Myocyte (in vitro differentiated cells): ENCODE results near the gene ACAN. TPM values are rescaled to one million over a fixed set of nuclear protein-coding genes. Genes with fewer than 3 reads are reported as not detected.

Experiments used
- DNase-seq: peaks from one replicate; pipeline ENCODE4 v3.0.0-alpha.2; 2012; ENCODE audit warnings: low read depth
- total RNA-seq: library from RNA; depleted of rRNA; stranded (reverse); fragments of >200 nt; gene quantifications from 2 replicates; pipeline ENCODE4 v1.2.3, GENCODE V29; 2014

The ACAN gene
- total RNA-seq, 1 donor from 2014 or later: 0.08 TPM

GRCh38 chr15:88900982-88901418, 97.8 kb downstream of the ACAN start:
- no peak for DNase-seq

GRCh38 chr15:88901508-88902220, 98.4 kb downstream of the ACAN start:
- no peak for DNase-seq

GRCh38 chr15:88902221-88902835, 99.1 kb downstream of the ACAN start:
- DNase-seq: no peak

DNA sequence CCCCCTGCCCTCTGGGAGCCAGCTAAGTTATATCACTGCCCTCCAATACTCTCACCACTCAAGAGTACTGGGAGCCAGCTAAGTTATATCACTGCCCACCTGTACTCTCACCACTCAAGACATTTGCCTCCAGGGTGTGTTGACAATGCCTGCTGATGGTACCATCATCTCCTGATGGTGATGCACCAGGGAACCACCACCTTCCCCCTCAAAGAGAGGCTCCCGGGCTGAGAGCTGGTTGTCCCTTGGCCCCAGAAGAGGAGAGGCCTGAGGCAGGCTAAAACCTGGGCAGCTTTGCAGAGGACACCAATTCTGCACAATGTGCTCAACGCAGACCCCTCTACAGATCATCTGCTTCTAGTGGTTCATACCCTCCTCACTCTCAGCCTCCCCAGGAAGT, 99.6 kb downstream of the ACAN start:
- DNase-seq: no peak

- no peak for DNase-seq
Observed at GRCh38 chr15:88904257-88904623, 101.0 kb downstream of the ACAN start.

DNA sequence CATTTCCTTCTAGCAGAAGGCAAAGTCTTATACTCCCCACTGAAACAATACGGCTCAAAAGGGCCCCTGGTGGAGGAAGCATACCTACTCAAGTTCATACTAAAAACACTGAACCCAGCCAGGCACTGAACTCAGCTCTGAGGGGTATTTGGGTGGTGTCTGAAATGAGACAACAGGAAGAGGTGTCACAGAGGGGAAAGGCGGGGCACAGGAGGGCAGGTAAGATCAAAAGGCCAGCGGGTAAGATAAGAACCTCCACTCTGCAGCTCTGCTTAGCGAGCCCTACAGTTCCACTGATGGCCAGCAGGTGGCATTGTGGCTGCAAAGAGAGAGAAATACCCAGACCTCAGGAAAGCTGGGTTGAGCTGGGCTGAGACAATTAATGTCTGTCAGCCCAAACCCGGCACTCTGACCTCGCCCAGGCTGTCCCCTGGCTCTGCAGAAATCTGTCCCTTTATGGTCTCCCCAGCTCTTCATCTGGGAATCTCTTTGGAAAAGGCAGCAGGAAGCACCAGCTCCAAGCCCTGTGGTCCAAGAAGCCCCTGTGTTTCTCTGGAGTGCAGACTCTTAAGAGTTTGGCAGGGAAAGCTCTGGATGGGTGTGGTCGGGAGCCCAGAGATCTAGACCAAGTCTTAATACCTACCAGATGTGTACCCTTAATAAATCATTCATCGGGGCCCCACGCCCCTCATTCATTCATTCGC, 101.5 kb downstream of the ACAN start:
- DNase-seq: peak; percentile 86

DNA sequence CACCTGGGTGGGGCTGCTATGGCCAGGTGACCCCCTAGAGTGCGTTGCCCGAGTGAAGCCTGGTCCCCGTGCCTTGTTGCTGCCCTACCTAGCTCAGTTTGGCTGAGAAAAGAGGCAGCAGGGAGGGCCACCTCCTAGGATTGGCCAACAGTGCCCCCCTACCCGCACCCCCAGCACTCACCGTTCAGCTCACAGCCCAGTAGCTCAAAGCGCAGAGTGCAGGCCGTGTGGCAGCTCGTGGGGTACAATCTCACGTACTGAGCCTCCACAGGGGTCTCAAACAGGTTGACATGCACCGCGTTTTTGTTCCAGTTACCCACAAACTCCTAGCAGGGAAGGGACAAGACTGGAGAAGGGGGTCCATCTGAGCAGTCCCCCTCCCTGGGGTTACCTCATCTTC, 102.3 kb downstream of the ACAN start:
- DNase-seq: no peak

DNA sequence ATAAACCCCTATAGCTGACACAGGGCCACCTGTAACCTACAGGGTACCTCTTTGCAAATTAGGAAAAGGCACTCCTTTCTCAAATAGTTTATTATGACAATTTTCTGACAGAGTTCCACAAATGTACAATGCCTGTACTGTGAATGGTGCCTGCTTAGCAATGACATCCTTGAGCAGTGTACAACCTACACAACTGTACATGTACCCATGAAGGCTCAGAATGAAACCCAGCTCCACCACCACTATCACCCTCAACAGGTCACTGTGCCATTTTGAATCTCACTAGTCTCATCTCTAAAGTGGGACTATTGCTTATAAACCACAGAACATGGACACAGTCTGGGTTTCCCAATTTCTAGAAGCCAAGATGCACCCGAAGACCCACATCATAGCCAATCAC, 102.9 kb downstream of the ACAN start:
- no peak for DNase-seq

DNA sequence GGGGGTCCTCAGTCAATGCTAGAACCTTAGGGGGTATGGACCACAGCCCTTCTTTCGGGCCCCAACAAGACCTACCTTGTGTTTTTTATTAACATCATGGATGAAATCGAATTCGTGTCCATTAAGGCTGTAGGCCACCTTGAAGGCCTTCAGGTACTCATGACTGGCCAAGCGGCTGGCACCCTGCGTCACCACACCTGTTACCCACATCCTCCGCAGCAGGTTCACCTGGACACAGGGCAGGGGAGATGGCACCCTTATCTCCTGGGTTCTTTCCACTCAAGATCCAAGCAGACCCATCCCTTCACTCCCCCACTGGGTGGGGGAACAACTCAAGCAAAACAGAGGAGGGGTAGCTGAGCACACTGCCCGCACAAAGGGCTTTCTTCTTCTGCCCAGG, 103.3 kb downstream of the ACAN start:
- DNase-seq: no peak

- DNase-seq: no peak
Observed at GRCh38 chr15:88907111-88907510, 103.9 kb downstream of the ACAN start.

DNA sequence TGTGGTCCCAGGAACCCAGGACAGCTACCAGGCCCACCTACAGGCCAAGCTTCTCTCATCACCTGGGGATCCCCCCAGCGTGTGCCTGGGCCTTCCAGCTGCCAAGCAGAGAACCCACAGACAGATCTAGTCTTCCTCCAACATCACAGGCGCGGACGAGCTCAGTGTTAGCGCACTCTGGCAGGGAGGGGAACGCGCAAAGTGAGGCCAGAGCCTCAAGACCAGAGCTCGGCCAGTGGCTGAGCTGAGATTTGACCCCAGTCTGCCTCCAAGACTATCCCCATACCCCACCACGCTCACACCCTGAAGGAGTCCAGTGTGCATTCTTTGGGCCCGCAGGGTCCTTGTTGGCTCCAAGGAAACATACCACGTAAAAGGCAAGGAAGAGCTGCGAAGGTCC, 104.9 kb downstream of the ACAN start:
- DNase-seq: no peak

- peak; percentile 41 for DNase-seq
Observed at GRCh38 chr15:88908697-88909621, 105.7 kb downstream of the ACAN start.

- DNase-seq: peak; percentile 24
Observed at GRCh38 chr15:88909956-88910831, 107.0 kb downstream of the ACAN start.

- DNase-seq: peak; percentile 80
Observed at GRCh38 chr15:88911766-88912118, 108.5 kb downstream of the ACAN start.

DNA sequence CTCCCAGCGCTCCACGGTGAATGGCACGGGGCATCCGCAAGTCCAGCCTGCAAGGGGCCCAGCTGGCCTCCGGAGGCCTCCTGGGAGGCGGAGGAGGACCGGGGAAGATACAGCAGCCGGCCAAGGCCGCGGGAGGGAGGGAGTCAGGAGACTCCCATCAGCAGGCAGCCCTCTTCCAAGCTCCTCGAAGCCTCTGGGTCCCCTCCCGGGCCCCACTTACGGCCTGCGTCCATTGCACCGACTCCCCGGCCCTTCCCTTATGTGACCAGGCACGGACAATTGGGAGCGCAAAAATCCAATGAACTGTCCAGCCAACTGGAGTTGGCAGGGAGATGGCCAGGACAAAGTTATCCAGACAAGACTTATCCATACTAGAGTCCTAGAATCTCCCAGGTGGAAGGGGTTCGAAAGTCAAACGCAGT, 109.3 kb downstream of the ACAN start:
- DNase-seq: peak; percentile 60

GRCh38 chr15:88913017-88913849, 110.0 kb downstream of the ACAN start, which contains the start of gene MFGE8:
MFGE8 (minus strand) TSS chr15:88913379; CDS start chr15:88913319, 60 bp downstream.
- peak; percentile 83 for DNase-seq

DNA sequence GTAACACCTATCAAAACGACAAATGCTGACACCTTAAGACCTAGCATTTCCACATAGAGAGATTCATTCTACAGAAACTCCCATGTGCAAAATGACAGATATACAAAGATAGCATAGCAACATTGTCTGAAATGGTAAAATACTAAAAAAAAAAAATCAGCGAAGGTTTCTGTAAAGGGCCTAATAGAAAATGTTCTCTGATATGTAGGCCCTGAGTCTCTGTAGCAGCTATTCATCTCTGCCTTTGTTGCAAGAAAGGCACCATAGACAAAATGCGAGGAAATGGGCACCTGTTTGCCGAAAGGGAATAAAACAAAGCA, 110.6 kb downstream of the ACAN start:
- no peak for DNase-seq

GRCh38 chr15:88915354-88915753, 112.1 kb downstream of the ACAN start:
- DNase-seq: no peak

DNA sequence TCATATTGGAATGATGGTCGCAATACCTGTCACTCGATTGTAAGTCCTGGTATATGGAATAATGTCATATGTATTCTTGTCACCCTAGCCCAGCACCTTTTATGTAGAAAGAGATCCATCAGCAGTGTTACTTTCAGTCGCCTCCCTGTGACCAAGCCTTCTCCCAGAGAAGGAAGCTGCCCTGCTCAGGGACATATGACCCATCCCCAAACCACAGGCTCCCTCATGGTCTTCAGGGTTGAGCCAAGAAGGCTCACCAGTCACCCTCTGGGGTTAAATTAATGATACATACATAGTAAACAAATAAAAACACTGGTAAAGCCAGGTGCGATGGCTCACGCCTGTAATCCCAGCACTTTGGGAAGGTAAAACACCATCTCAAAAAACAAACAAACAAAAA, 114.5 kb downstream of the ACAN start:
- DNase-seq: peak; percentile 63

- DNase-seq: peak; percentile 99
Observed at GRCh38 chr15:88918738-88919137, 115.5 kb downstream of the ACAN start.
